ENCODE data around the gene HAUS6. TPM values are rescaled to one million over a fixed set of nuclear protein-coding genes. Genes with fewer than 3 reads are reported as not detected.

HAUS6 gene
- total and polyA plus RNA-seq, 2 of the 8 experiments (the other 6 are each of a cell fraction or from before 2014, with no cell fraction given), result 11.7 to 52.4 TPM

DNA sequence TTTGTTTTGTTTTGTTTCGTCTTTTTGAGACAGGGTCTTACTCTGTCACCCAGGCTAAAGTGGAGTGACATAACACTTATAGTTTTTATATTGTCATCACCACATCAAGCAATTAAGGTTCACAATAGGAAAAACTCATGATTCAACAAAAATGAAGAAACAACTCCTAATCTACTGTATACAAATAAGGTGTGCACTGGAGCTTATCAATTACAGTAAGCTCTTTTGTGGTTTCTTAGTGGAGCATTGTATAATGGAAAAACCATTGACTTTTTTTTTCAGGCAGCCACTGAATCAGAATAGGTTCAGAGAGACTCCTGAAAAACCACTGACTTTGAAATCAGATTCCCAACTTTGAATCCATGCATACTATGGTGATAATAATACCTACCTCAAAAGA is 35.4 kb upstream of the HAUS6 start (continued):
- TF ChIP-seq CHD7 (IDR thresholded peaks at IDR 0.05; ENCODE audit: insufficient replicate concordance, low read length), result no peak
- TF ChIP-seq NANOG (IDR thresholded peaks at IDR 0.05; ENCODE audit: insufficient read depth, low read depth, low read length, poor library complexity, severe bottlenecking), result no peak
